Astrocyte (in vitro differentiated cells and primary cell): ENCODE measurements around the gene PRTG. TPM values are rescaled to one million over a fixed set of nuclear protein-coding genes. Genes with fewer than 3 reads are reported as not detected.

Experiments used
- DNase-seq: peaks from one replicate; pipeline ENCODE4 v3.0.0-alpha.2; 2010; ENCODE audit warnings: low read depth
- FAIRE-seq: peaks from 2 replicates; lab custom pipeline; 2011; peaks lifted over from hg19 to GRCh38; lab: Jason Lieb, UNC
- H2AFZ ChIP-seq: 2 replicates; pipeline ENCODE4 v1.6.0; 2012; ENCODE audit warnings: low read depth, low read length, inconsistent platforms
- H3K27ac ChIP-seq: 2 replicates; pipeline ENCODE4 v1.5.1; 2011; ENCODE audit warnings: low read depth, low read length, inconsistent platforms
- H3K27me3 ChIP-seq: 2 replicates; pipeline ENCODE4 v1.6.0; 2011; ENCODE audit warnings: low read length, inconsistent platforms; ENCODE audit not compliant: insufficient read depth
- H3K36me3 ChIP-seq: 2 replicates; pipeline ENCODE4 v1.5.1; 2011; ENCODE audit warnings: low read length, inconsistent platforms; ENCODE audit not compliant: insufficient read depth
- H3K4me1 ChIP-seq: 2 replicates; pipeline ENCODE4 v1.5.1; 2011; ENCODE audit warnings: low read length, inconsistent platforms; ENCODE audit not compliant: insufficient read depth
- H3K4me2 ChIP-seq: 2 replicates; pipeline ENCODE4 v1.6.0; 2012; ENCODE audit warnings: low read length, inconsistent platforms
- H3K4me3 ChIP-seq: 2 replicates; pipeline ENCODE4 v1.5.1; 2011; ENCODE audit warnings: low read depth, mild to moderate bottlenecking, low read length, inconsistent platforms; ENCODE audit not compliant: insufficient read depth
- H3K79me2 ChIP-seq: 2 replicates; pipeline ENCODE4 v1.6.0; 2012; ENCODE audit warnings: mild to moderate bottlenecking, low read length, inconsistent platforms; ENCODE audit not compliant: insufficient read depth
- H3K9ac ChIP-seq: 2 replicates; pipeline ENCODE4 v1.6.0; 2012; ENCODE audit warnings: mild to moderate bottlenecking, low read length, inconsistent platforms
- H3K9me3 ChIP-seq: 2 replicates; pipeline ENCODE4 v1.5.1; 2012; ENCODE audit warnings: low read depth, mild to moderate bottlenecking, low read length, inconsistent platforms; ENCODE audit not compliant: insufficient read depth
- H4K20me1 ChIP-seq: 2 replicates; pipeline ENCODE4 v1.6.0; 2012; ENCODE audit warnings: low read length, inconsistent platforms; ENCODE audit not compliant: insufficient read depth
- H3K27ac Mint-ChIP-seq: one replicate; pipeline ENCODE4 v1.8.0; 2021; ENCODE audit warnings: mild to moderate bottlenecking, mixed read lengths; ENCODE audit not compliant: unreplicated experiment
- H3K27me3 Mint-ChIP-seq: one replicate; pipeline ENCODE4 v1.8.0; 2021; ENCODE audit warnings: low read depth, mixed read lengths; ENCODE audit not compliant: unreplicated experiment
- H3K36me3 Mint-ChIP-seq: one replicate; pipeline ENCODE4 v1.8.0; 2021; ENCODE audit warnings: low read depth, mixed read lengths; ENCODE audit not compliant: unreplicated experiment
- H3K4me1 Mint-ChIP-seq: one replicate; pipeline ENCODE4 v1.8.0; 2021; ENCODE audit warnings: low read depth, mixed read lengths; ENCODE audit not compliant: unreplicated experiment
- H3K4me3 Mint-ChIP-seq: one replicate; pipeline ENCODE4 v1.8.0; 2021; ENCODE audit warnings: mild to moderate bottlenecking, moderate library complexity, mixed read lengths; ENCODE audit not compliant: unreplicated experiment
- H3K9me3 Mint-ChIP-seq: one replicate; pipeline ENCODE4 v1.8.0; 2021; ENCODE audit warnings: mild to moderate bottlenecking, mixed read lengths; ENCODE audit not compliant: unreplicated experiment
- EZH2 ChIP-seq: IDR thresholded peaks from 2 replicates; pipeline ENCODE4 v1.6.1; 2012; ENCODE audit warnings: mild to moderate bottlenecking, low read length, inconsistent platforms; ENCODE audit not compliant: insufficient read depth
- total RNA-seq: library from RNA; stranded (reverse); gene quantifications from 2 replicates; pipeline ENCODE4 v1.2.1, GENCODE V29; 2021
- TF ChIP-seq, protein P1 (sequence below): IDR thresholded peaks from 2 replicates; pipeline ENCODE4 v1.5.1; 2011; ENCODE audit warnings: low read depth, mild to moderate bottlenecking, inconsistent platforms, low read length, moderate library complexity; ENCODE audit not compliant: insufficient read depth

The PRTG gene
- total RNA-seq, 1 donor from 2014 or later: 39.4 TPM

GRCh38 chr15:55615445-55615844, 127.5 kb downstream of the PRTG start:
- H3K4me1 Mint-ChIP-seq: no peaks in the 10 kb centered on the region
- TF ChIP-seq EZH2: no peak
- TF ChIP-seq, protein P1, sequence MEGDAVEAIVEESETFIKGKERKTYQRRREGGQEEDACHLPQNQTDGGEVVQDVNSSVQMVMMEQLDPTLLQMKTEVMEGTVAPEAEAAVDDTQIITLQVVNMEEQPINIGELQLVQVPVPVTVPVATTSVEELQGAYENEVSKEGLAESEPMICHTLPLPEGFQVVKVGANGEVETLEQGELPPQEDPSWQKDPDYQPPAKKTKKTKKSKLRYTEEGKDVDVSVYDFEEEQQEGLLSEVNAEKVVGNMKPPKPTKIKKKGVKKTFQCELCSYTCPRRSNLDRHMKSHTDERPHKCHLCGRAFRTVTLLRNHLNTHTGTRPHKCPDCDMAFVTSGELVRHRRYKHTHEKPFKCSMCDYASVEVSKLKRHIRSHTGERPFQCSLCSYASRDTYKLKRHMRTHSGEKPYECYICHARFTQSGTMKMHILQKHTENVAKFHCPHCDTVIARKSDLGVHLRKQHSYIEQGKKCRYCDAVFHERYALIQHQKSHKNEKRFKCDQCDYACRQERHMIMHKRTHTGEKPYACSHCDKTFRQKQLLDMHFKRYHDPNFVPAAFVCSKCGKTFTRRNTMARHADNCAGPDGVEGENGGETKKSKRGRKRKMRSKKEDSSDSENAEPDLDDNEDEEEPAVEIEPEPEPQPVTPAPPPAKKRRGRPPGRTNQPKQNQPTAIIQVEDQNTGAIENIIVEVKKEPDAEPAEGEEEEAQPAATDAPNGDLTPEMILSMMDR: no peak
- Histone ChIP-seq H3K9ac (no peak overlapping the region), H3K4me2 (no peak overlapping the region), H3K36me3 (no peaks in the 10 kb centered on the region), H2AFZ (no peak overlapping the region), H3K4me3 (no peak overlapping the region), H3K79me2 (no peaks in the 10 kb centered on the region), H4K20me1 (no peaks in the 10 kb centered on the region), H3K4me1 (no peaks in the 10 kb centered on the region), H3K27ac (no peak overlapping the region), H3K9me3 (no peaks in the 10 kb centered on the region), H3K27me3 (no peaks in the 10 kb centered on the region)
- peaks cover 10% of the 10 kb centered on the region for H3K36me3 Mint-ChIP-seq
- no peak for DNase-seq
- no peak overlapping the region for H3K27ac Mint-ChIP-seq
- no peak overlapping the region for H3K4me3 Mint-ChIP-seq
- no peaks in the 10 kb centered on the region for H3K27me3 Mint-ChIP-seq
- no peak for FAIRE-seq
- H3K9me3 Mint-ChIP-seq: no peaks in the 10 kb centered on the region

GRCh38 chr15:55613727-55614126, 129.2 kb downstream of the PRTG start:
- Mint-ChIP-seq H3K9me3 (no peaks in the 10 kb centered on the region), H3K27me3 (no peaks in the 10 kb centered on the region), H3K36me3 (peaks cover 3% of the 10 kb centered on the region), H3K4me3 (no peak overlapping the region), H3K4me1 (no peaks in the 10 kb centered on the region), H3K27ac (no peak overlapping the region)
- no peak overlapping the region for H2AFZ ChIP-seq
- FAIRE-seq: no peak
- TF ChIP-seq, protein P1: no peak
- no peak for TF ChIP-seq EZH2
- no peaks in the 10 kb centered on the region for H4K20me1 ChIP-seq
- no peak overlapping the region for H3K9ac ChIP-seq
- no peaks in the 10 kb centered on the region for H3K27me3 ChIP-seq
- H3K79me2 ChIP-seq: no peaks in the 10 kb centered on the region
- no peak for DNase-seq
- no peaks in the 10 kb centered on the region for H3K9me3 ChIP-seq
- no peaks in the 10 kb centered on the region for H3K4me1 ChIP-seq
- no peak overlapping the region for H3K27ac ChIP-seq
- no peaks in the 10 kb centered on the region for H3K36me3 ChIP-seq
- H3K4me2 ChIP-seq: no peak overlapping the region
- H3K4me3 ChIP-seq: no peak overlapping the region

- no peak for FAIRE-seq
- H3K4me1 Mint-ChIP-seq: no peaks in the 10 kb centered on the region
- no peak for TF ChIP-seq EZH2
- TF ChIP-seq, protein P1: no peak
Measured at GRCh38 chr15:55606214-55606613, 136.7 kb downstream of the PRTG start.

More at GRCh38 chr15:55606214-55606613, 136.7 kb downstream of the PRTG start:
- Mint-ChIP-seq H3K4me3 (no peak overlapping the region), H3K9me3 (peaks cover 7% of the 10 kb centered on the region), H3K36me3 (peaks cover 3% of the 10 kb centered on the region), H3K27me3 (no peaks in the 10 kb centered on the region), H3K27ac (no peak overlapping the region)
- Histone ChIP-seq H3K36me3 (no peaks in the 10 kb centered on the region), H3K27ac (no peak overlapping the region), H3K4me3 (no peak overlapping the region), H3K79me2 (no peaks in the 10 kb centered on the region), H4K20me1 (no peaks in the 10 kb centered on the region), H3K4me1 (no peaks in the 10 kb centered on the region), H3K9ac (no peak overlapping the region), H3K4me2 (no peak overlapping the region), H3K9me3 (no peaks in the 10 kb centered on the region), H2AFZ (no peak overlapping the region), H3K27me3 (no peaks in the 10 kb centered on the region)
- DNase-seq: no peak
